ENCODE measurements around the gene GAB3.

GRCh38 chrX:154751203-154751668, 359 bp upstream of the GAB3 start:
- TF ChIP-seq GATA2 (IDR thresholded peaks at IDR 0.05; ENCODE audit: low read depth, low read length) (no peak), GATA3 (IDR thresholded peaks at IDR 0.05; ENCODE audit: low read depth, low read length) (no peak)

Measured in SH-SY5Y (cell line).